GM21381 (cell line): ENCODE results near the gene REEP1.
"Not testable (repeated sequence)": the region's sequence is repeated elsewhere in the genome, so short reads cannot be mapped to it uniquely, and the experiment has no call there.

Experiments used
- ATAC-seq: cut with Tn5 transposase; IDR thresholded peaks from one replicate; pipeline ENCODE4 v1.9.1; 2021; ENCODE audit warnings: mild to moderate bottlenecking, moderate library complexity; ENCODE audit not compliant: unreplicated experiment

The REEP1 gene

DNA sequence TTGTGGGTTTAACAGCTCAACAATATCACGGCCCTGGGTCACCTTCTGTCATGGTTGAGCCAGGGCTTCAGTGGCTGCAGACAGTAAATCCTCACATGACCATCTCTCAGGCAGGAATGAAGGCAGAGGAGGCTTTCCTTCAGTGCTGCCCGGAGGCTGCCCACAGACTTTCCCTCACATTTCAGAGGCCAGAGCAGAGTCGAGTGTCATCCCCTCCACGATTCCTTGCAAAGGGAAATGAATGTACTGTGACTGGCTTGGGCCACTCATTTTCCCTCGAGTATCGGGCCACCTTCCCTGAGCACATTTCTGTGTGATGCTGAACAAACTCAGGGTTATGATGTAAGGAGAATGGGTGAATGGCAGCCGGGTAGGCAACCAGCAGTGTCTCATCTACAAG, 10.0 kb upstream of the REEP1 start:
- no peak for ATAC-seq

DNA sequence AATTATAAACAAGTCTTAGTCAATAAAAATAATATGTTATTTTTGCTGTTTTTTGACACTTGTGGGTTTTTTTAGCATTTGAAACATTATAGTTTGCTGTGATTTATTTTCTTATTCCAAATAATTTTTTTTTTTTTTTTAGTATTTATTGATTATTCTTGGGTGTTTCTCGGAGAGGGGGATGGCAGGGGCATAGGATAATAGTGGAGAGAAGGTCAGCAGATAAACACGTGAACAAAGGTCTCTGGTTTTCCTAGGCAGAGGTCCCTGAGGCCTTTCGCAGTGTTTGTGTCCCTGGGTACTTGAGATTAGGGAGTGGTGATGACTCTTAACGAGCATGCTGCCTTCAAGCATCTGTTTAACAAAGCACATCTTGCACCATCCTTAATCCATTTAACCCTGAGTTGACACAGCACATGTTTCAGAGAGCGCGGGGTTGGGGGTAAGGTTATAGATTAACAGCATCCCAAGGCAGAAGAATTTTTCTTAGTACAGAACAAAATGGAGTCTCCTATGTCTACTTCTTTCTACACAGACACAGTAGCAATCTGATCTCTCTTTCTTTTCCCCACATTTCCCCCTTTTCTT, 8.5 kb upstream of the REEP1 start:
- not testable (repeated sequence) for ATAC-seq

DNA sequence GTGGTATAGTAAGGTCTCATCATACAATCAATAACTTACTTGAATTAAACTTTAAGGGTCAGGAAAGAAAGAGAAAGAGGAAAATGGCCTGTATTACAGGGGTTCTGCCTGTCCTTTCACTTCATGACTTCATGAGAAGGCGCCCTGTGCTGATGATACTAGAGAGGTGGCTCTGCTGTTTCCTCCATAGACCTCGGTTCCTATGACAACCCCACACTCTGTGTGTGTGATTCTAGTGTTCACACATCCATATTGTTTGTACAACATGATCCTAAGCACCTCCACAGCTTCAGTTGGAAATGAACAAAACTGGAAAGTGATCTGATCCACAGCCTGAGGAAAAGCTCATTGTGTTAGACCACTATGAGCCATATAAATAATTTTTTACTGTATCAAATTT, 7.0 kb upstream of the REEP1 start:
- ATAC-seq = no peak

DNA sequence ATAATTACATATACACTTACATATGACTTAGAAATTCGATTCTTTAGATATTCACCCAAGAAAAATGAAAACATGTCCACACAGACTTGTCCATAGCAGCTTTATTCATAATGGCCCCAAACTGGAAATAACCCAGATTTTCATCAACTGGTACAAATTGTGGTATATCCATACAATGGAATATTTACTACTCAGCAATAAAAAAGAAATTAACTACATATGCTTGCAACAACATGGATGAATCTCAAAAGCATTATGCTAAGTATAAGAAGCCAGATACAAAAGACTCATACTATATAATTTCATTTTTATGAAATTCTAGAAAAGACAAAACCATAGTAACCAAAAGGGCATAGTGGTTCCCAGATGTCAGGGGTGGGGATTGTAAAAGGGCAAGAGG, 5.1 kb upstream of the REEP1 start:
- ATAC-seq = no peak

DNA sequence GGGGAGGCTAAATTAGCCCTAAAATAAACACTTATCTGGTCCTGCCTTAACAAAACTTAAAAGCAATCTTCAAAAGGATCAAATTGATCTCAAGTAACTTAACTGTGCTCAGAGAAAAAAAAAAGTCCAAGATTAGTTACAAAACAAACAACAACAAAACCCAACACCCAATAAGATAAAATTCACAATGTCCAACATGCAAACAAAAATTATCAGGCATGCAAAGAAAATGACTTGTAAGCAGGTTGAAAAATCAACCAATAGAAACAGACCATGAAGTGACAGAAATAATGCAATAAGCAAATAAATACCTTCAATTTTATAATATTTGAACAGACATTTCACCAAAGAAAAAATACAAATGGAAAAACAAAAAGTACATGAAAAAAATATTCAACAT, 4.0 kb upstream of the REEP1 start:
- no peak for ATAC-seq

DNA sequence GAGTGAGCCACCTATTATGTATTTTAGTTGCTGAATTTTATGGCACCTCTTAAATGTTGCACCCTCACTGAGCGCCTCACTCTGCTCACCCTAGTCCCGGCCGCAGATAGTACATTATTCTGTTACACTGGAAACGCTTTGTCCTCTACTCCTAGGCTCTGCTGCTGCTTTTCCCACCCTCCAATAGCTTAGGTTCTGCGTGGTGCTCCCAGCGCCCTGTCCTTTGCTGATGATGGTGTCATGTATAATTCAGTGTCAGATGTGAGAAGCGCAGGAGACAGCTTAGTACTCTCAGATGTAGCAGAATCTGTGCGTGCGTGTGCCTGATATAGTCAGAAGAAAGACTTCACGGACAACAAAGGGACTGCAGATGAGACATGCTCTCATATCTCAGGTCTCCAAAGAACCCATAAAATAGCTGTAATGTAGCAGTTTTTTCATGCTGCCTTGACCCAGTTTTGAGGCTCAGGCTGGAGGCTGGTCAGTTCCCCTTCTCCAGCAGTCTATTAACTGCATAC, 1.4 kb upstream of the REEP1 start:
- ATAC-seq = no peak

DNA sequence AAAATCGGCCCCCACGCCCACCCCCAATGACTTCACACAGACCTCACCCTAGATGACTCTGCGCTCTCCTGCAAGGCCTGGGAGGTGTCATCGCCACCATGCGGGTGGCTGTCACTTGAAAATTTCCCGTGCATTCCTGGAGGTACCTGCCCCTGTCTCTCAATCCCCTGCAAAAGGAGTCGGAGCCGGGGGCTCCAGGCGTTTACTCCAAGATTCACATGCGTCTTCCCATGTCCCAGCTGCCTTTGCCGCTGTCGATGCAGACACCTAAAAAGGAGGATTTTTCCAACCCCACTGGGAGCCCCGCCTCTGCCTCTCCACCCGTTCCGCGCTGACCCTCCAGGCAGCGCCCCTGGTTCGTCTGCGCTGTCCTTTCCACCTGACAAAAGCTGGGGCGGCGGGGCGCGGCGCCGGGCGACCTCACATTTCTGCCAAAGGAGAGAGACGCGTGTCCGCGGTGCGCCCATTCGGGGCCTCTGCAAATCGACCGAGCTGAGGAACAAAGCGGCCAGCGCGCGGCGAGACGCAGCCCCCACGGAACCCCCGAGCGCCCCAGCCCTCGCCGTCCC, 667 bp downstream of the REEP1 start:
- no peak for ATAC-seq

DNA sequence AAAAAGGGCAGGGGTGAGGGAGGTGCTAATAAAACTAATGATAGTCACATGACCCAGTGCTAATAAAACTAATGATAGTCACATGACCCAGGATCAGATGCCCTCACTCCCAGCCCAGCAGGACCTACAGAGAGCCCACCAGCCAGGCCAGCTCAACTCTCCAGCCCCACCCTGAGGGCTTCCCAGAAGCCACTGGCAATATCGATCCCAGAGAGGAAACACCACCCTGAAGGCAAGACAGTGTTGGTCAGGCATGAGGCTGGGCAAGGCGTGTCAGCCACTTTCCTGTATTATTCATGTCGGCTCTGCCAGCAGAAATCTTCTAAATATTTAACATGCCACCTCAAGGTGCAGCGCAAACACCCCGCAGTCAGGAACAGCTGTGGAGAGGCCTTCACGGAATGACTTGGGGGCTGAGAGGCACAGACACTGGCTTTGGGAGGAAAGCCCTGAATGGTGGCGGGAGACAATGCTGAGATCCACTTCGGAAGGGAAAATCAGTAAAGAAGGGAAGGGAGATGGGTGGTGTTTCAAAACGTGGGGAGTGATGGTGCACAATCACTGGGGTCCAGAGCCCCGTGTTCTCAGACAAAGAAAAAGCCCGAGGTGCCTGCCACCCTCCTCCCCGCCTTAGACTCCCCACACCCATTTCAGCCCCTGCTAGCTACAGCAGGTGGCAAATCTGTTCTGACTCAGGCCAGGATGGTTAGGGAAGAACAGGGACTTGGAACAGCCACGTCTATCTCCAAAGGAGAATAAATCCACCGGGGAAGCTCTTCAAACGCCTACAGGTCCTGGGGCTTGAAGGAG, 1.4 kb downstream of the REEP1 start:
- no peak for ATAC-seq

DNA sequence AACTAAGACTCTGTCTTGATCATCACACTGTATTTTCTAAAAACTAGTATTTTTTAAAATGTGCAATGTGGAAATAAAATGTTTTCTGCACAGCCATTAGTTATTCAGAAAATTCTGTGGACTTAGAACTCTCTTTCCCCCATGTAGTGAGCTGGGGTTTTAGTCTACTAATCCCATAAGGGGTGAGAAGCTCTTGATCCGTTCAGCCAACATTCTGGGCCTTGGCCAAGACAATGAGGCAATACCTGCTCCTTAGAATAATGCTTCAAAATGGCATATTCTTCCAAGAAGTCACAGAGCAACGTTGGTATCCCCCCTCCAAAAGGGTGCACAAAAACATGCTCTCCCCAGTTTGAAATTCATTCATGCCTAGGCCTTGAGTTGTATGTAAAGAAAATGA, 4.0 kb downstream of the REEP1 start:
- no peak for ATAC-seq

DNA sequence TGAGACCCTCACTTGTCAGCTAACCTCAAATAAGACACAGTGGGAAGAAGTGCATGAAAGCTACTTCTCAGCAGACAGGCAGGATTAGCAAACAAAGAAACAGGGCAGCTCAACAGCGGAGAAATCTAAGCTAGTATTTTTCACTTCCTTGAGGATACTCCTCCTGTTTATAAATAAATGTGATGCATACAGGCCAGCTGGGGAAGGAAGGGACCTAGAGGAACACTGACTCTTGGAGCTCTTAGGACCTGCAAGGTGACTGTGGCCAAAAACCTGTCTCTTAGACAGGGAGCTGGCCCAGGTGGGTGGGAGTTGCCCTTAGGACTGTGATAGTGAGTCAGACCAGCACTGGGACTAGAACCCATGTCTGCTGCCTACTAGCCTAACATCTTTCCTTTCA, 4.8 kb downstream of the REEP1 start:
- ATAC-seq = no peak

DNA sequence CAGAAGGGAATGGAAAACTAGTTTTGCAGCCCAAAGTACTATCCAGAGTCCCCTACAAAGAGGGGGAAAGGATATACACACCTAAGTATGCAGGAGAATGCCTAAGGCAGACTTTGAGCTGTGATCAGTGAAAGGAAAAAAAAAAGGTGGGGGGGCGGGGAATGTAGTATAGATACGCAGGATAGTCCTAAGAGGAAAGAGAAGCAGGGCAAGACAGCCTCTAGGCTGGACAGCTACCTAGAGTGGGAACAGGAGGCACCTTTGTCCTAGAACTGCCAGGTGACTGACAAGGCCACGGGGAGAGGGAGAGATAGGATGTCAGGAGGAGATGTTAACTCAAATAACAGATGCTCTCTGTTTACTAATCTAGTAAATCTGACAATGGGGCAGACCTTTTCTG, 6.0 kb downstream of the REEP1 start:
- ATAC-seq = no peak

DNA sequence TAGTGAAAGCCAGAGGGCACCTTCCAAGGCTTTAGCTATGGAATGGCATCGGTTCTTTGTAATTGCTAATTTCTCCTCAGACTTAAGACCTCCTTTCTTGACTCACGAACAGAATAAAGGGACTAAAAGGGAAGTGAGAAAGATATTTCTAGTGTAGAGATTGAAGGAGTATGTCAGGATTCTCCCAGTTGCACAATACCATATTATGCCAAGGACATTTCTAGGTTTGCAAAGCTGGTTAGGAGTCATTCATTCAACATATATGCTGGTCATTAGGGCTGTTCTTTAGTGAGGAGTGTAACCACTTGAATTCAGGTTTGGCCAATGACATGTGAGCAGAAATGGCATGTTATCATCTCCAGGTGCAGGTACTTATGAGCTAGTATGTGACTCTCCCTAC, 7.4 kb downstream of the REEP1 start:
- no peak for ATAC-seq

DNA sequence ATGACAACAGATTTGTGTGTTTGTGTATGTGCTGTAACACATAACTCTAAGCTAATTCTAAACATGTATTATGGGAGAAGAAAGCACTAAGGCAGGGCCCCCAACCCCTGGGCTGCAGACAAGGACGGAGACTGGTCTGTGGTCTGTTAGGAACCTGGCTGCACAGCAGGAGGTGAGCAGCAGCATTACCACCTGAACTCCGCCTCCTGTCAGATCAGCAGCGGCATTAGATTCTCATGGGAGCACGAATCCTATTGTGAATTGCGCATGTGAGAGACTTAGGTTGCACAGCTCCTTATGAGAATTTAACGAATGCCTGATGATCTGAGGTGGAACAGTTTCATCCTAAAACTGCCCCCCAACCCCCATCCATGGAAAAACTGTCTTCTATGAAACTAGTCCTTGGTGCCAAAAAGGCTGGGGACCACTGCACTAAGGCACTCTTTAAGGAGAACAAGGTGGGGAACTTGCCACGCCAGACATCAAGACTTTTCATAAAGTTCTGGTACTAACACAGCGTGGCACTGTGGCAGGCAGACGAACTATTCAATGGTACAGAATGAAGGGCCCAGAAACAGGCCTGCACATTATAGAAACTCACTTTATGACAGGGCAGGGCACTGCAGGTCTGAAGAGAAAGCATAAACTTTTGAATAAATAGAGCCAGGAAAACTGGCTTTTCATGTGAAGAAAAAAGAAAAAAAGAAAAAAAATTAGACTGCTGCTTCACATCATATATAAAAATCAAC, 14.0 kb downstream of the REEP1 start:
- ATAC-seq = no peak

DNA sequence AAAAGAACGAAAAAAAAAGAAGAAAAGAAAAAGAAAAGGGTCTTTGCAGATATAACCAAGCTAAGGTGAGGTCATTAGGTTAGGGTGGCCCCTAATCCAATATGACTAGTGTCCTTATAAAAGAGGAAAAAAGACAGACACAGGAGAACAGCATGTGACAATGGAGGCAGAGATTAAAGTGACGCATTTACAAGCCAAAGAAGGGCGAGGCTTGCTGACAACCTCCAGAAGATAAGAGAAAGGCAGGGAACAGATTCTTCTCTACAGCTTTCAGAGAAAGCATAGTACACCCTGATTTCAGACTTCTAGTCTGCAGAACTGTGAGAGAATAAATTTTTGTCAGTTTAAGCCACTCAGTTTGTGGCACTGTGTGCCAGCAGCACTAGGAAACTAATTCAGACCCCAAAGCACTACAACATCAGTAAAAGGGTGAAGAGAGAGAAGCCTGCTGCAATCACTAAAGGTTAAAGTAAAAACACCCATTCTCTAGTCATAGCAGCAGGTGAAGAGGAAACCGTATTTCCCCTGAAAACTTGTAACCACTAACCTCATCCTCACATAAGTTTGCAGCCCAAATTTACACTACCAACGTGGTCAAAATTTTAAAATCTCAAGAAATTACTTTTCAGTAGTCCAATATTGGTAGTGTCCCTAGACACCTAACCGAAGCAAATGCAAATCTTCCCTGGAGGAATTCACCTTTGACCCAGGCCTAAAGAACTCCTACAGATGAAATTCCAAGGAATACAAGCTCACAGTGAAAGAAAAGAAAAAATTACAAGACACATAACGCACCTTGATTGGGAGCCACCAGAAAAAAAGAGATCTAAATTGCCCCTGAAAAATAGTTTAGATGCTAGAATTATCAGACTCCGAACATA, 17.5 kb downstream of the REEP1 start:
- no peak for ATAC-seq

DNA sequence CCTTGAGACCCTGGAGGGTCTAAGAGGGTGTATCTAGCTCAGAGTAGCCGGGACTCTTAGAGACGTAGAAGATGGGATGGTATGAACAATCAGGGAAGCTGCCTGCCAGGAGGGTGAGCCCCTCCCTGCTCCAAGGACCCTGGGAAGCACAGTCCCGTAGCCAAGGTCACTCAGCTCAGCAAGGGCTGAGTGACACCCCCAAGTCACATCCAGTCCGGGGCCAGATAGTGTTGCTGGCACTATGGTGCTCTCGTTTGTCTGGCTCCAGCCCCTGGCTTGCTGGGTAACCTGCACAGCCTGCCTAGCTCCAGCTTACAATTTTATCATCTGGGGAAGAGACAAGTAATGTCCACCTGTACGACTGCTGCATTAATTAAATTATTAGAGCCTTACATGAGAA, 22.3 kb downstream of the REEP1 start:
- ATAC-seq = no peak

DNA sequence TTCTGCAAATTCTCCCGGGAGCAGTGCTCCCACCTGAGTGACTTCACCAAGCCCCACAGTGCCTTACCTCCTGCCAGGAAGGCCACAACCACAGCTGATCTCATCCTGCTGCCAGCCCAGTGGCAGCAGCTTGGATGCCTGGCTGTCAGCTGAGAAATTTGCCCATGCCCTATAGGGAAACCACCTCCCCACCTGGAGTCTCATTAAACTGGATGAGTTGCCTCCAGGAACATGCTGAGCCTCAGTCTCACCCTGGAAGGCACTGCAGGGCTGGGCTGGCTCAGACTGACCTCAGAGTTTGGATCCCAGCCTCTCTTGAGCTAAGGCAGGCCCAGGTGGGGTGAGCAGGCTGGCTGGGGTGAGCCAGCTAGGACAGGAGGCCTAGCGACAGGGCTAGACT, 23.3 kb downstream of the REEP1 start:
- ATAC-seq = no peak

DNA sequence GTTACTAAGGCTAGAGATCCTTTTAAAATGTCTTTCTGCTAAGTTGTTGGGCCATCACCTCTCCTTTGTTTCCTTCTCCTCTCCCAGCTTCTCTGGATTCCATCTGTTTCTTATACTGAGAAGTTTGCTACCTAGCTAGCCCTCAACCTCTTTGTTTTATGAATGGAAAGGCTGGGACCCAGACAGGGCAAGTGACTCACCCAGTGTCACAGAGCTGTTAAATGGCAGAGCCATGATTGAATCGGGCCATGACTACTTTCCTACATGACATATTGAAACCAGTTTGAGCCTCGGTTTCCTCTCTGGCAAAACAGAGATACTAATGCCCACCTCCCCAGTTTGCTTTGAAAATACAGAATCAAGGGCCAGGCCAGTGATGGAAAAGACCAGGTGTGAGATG, 24.1 kb downstream of the REEP1 start:
- ATAC-seq = no peak

DNA sequence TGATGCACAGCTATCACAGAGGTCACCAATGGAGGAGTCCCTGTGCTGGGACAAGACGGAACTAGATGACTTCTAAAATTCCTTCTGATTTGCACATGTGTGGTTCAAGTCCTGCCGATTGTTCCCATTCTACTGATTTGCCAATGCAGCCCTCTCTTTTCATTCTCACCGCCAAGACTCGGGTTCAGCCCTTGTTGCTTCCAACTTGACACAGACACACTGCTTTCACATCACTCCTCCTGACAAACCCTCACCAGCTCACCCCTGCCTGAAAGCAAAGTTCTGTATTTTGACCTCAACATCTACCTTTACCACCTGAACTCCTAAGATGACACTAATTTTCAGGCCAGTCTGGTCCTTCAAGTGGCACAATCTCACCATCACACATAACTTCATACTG, 25.5 kb downstream of the REEP1 start:
- no peak for ATAC-seq

DNA sequence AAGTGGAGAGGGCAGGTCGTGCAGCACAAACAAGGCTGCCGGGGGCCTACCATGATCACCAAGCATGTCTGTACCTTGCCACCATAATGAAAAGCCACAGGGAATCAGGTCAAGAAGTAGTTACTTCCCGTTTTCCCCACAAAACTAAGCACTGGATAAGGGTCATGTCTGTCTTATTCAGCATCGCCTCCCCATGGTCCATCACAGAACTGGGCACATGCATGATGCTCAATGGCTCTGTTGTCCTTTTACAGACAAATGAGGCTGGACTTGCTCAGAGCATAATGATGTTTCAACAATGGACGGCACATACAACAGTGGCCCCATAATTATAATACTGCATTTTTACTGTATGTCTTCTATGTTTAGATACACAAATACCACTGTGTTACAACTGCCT, 27.5 kb downstream of the REEP1 start:
- no peak for ATAC-seq

DNA sequence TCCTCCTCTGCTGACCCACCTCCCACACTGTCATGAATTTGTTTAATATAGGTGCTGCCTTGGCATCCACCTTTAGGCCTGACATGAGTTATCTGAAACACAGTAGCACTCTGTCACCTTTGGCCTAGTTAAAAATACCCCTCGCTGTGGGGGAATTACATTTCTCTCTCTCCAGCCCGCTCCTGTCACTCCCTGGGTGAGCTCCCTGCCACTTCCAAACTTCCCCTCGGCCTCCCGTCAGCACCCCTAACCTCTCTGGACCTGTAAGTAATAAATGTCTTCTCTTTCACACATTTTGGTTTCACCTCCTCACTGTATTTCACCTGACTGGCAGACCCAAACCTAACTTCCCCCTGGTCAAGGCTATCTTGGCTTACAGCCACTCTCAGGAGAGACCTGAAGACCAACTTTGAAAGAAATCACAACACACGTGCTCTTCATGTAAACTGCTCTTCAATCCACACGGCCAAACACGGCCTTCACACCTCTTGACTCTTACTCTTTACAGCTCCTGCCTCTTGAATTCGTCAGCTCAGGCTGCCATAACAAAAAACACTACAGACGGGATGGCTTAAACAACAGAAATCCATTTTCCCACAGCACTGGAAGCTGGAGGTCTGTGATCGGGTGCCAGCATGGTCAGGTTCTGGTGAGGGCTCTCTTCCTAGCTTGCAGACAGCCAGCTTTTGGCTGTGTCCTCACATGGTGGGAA, 28.3 kb downstream of the REEP1 start:
- ATAC-seq = no peak
